SK-N-MC (cell line): ENCODE measurements around the gene R3HDM2.
A peak's percentile ranks its signal among the peaks of the same experiment; 100 is the strongest.

Source experiments
- DNase-seq: peaks from one replicate; pipeline ENCODE4 v3.0.0-alpha.2; 2011; ENCODE audit warnings: low read depth, low spot score
- H3K27ac ChIP-seq: fragments of 200-600 bp; sonication (generic); 2 replicates; pipeline ENCODE4 v1.5.1; 2016; ENCODE audit warnings: mixed run types
- H3K36me3 ChIP-seq: fragments of 200-600 bp; sonication (generic); 2 replicates; pipeline ENCODE4 v1.6.1; 2017; ENCODE audit warnings: antibody characterized with exemption, low read length, mixed read lengths; ENCODE audit not compliant: insufficient read depth
- H3K4me3 ChIP-seq: fragments of 200-600 bp; sonication (generic); 2 replicates; pipeline ENCODE4 v1.5.1; 2016
- H3K9ac ChIP-seq: fragments of 200-600 bp; sonication (generic); 2 replicates; pipeline ENCODE4 v1.8.0; 2017; ENCODE audit warnings: mixed run types, mixed read lengths; ENCODE audit not compliant: insufficient read length
- H3K9me3 ChIP-seq: fragments of 200-600 bp; sonication (generic); 2 replicates; pipeline ENCODE4 v1.6.1; 2017; ENCODE audit warnings: low read depth, mild to moderate bottlenecking, antibody characterized with exemption, low read length, moderate library complexity, mixed read lengths
- EZH2 ChIP-seq: fragments of 200-600 bp; sonication (generic); IDR thresholded peaks from one replicate; pipeline ENCODE4 v1.6.1; 2017; ENCODE audit warnings: antibody characterized with exemption
- FOXP2 ChIP-seq: optimal IDR thresholded peaks from 2 replicates; pipeline ENCODE3; 2011; ENCODE audit warnings: mild to moderate bottlenecking, moderate library complexity; ENCODE audit not compliant: insufficient read depth; ENCODE audit errors: extremely low read length, control extremely low read depth
- POLR2AphosphoS5 ChIP-seq: IDR thresholded peaks from 2 replicates; pipeline ENCODE4 v1.6.1; 2012; ENCODE audit warnings: mild to moderate bottlenecking, low read depth, low read length, borderline replicate concordance

The R3HDM2 gene

DNA sequence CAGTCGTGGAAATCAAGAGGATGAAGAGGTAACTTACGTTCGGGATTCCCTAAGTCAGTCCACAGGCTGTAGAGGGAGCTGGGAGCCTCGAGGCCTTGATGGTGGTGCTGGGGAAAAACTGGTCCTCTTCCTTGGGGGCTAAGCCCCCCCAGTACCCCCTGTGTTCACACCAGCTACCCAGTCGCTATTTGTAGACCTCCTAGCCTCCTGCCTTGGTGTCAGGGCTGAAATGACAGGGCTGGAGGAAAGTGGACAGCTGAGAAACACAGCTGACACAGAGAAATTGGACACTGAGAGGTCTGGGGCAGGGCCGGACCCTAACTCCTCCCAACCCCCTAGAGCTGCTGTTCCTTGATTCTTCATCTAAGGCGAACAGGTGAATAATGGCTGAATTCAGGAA is 179.9 kb downstream of the R3HDM2 start, which contains the start of gene STAC3:
Gene STAC3, minus strand, starts transcription at position 232 of the 400 bp plus-strand sequence. CDS start 1,551 bp downstream, outside the sequence.
- TF ChIP-seq FOXP2 (no peak), POLR2AphosphoS5 (no peak), EZH2 (no peak)
- Histone ChIP-seq H3K36me3 (peaks cover 10% of the 10 kb centered on the region; the same call in 1 of the 2 replicates), H3K9me3 (no peaks in the 10 kb centered on the region), H3K9ac (no peak within 1 kb of the TSS), H3K27ac (no peak within 1 kb of the TSS), H3K4me3 (no peak within 1 kb of the TSS)
- DNase-seq = no peak

- DNase-seq = no peak
- no peak overlapping the region for H3K4me3 ChIP-seq
- no peak overlapping the region for H3K9ac ChIP-seq
- no peaks in the 10 kb centered on the region for H3K9me3 ChIP-seq
- peaks cover 6% of the 10 kb centered on the region; the same call in 1 of the 2 replicates for H3K36me3 ChIP-seq
- TF ChIP-seq FOXP2 (no peak), EZH2 (no peak), POLR2AphosphoS5 (no peak)
- H3K27ac ChIP-seq = no peak overlapping the region
Observed at GRCh38 chr12:57250541-57250940, 180.3 kb downstream of the R3HDM2 start.

DNA sequence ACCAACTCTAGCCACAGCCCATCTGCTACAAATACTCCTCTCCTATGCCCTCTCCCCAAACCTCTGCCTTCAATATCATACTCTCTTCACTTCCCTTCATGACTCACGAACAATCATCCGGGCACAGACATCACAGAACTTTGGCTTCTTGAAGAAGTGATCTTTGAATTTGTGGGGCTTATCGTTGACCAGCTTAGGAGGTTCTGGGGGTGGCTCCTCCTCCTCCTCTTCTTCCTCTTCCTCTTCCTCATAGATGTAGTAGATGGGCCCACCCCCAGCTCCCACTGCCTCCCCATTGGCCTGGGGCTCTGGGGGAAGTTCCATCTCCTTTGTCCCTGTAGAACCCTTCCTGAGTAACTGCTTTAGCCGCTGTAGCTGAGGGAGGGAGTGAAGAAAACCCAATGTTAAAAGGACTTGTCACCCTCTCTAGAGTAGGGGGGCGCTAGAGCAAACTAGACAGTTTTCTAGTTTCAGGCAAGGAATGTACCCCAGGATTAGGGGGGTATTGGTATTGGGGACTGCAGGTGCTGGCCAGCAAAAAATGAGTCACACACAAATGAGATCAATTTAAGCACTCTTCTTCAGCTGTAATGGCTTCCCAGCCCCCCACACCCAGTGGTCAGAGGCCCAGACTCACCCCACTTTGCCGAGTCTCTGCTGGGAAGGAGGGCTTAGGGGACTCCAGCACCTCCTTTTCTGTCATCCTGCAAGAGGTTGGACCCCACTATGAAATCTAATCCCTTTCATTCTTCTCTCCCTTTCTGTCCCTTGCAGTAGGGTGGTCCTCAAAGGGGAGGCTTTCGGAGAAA is 181.7 kb downstream of the R3HDM2 start:
- no peak overlapping the region for H3K27ac ChIP-seq
- H3K36me3 ChIP-seq = no peaks in the 10 kb centered on the region
- no peaks in the 10 kb centered on the region for H3K9me3 ChIP-seq
- H3K4me3 ChIP-seq = no peak overlapping the region
- H3K9ac ChIP-seq = no peak overlapping the region
- no peak for DNase-seq
- TF ChIP-seq FOXP2 (no peak), EZH2 (no peak), POLR2AphosphoS5 (no peak)

GRCh38 chr12:57247041-57247440 is 183.8 kb downstream of the R3HDM2 start:
- no peak overlapping the region for H3K27ac ChIP-seq
- no peak overlapping the region for H3K9ac ChIP-seq
- no peak overlapping the region for H3K4me3 ChIP-seq
- no peak for DNase-seq
- H3K9me3 ChIP-seq = no peaks in the 10 kb centered on the region
- no peaks in the 10 kb centered on the region for H3K36me3 ChIP-seq
- TF ChIP-seq FOXP2 = no peak
- no peak for TF ChIP-seq POLR2AphosphoS5
- no peak for TF ChIP-seq EZH2

GRCh38 chr12:57244312-57244696 is 186.5 kb downstream of the R3HDM2 start:
- H3K36me3 ChIP-seq = no peaks in the 10 kb centered on the region
- no peak for DNase-seq
- TF ChIP-seq FOXP2 (no peak), EZH2 (no peak)
- H3K9me3 ChIP-seq = no peaks in the 10 kb centered on the region
- H3K4me3 ChIP-seq = peak overlapping the region; percentile 96; the same call in 1 of the 2 replicates
- H3K9ac ChIP-seq = no peak overlapping the region
- H3K27ac ChIP-seq = no peak overlapping the region

DNA sequence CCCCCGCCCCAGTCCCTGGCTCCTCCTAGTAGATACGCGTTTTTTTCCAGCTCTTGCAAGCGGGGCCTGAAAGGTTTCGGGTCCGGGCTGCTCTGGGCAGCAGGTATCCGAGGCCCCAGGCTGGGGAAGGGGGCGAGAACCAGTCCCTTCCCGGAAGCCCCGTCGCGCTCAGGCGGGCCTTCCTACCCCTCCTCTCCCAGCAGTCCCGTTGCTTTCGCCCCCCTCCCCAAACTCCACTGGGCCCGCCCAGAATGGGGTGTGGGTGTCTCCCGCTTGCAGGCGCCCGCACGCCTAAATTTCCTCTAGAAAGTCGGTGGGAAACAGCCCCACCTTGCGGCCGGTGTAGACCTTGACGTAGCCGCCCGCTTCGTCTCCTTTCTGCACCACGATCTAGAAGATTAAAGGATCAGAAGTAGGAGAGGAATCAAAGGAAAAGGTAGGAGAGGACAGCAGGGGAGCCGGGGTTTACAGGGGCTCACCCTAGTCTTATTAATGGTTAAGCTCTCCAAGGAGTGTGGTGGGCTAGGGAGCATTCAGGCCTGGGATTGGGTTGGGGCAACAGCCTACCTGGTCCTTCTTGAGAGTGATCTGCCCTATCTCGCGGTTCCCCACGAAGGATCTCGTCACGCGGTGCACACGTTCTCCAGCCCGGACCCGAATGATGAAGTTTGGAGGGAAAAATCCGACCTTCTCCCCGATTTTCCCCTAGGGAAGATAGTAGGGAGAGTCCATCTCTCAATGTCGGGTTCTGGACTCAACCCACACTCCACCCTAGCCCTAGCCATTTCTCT is 187.1 kb downstream of the R3HDM2 start:
- Histone ChIP-seq H3K36me3 (no peaks in the 10 kb centered on the region), H3K9me3 (no peaks in the 10 kb centered on the region), H3K9ac (peak overlapping the region; percentile 68), H3K27ac (no peak overlapping the region), H3K4me3 (peak overlapping the region; percentile 96)
- peak; percentile 52 for DNase-seq
- TF ChIP-seq POLR2AphosphoS5 (0 out of 2 replicates have a peak, but pooled peaks have one; percentile 34), FOXP2 (no peak)

- no peaks in the 10 kb centered on the region for H3K9me3 ChIP-seq
- no peak for DNase-seq
- H3K27ac ChIP-seq = no peak overlapping the region
- peak overlapping the region; percentile 68 for H3K9ac ChIP-seq
- no peaks in the 10 kb centered on the region for H3K36me3 ChIP-seq
- TF ChIP-seq FOXP2 (no peak), EZH2 (no peak), POLR2AphosphoS5 (no peak)
- peak overlapping the region; percentile 96 for H3K4me3 ChIP-seq
Observed at GRCh38 chr12:57242691-57243454, 188.0 kb downstream of the R3HDM2 start.

- no peak for DNase-seq
- TF ChIP-seq FOXP2 = no peak
- TF ChIP-seq EZH2 = no peak
- no peak for TF ChIP-seq POLR2AphosphoS5
- Histone ChIP-seq H3K27ac (no peak overlapping the region), H3K36me3 (no peaks in the 10 kb centered on the region), H3K9me3 (no peaks in the 10 kb centered on the region), H3K9ac (no peak overlapping the region), H3K4me3 (peak overlapping the region; percentile 96)
Observed at GRCh38 chr12:57242329-57242690, 188.5 kb downstream of the R3HDM2 start.
